GM19467 (cell line): ENCODE measurements around the gene MMP1.
"Not testable (repeated sequence)": the region's sequence is repeated elsewhere in the genome, so short reads cannot be mapped to it uniquely, and the experiment has no call there.

Source experiments
- ATAC-seq: cut with Tn5 transposase; IDR thresholded peaks from one replicate; pipeline ENCODE4 v1.9.1; 2021; ENCODE audit warnings: mild to moderate bottlenecking, moderate library complexity; ENCODE audit not compliant: unreplicated experiment

Gene MMP1

DNA sequence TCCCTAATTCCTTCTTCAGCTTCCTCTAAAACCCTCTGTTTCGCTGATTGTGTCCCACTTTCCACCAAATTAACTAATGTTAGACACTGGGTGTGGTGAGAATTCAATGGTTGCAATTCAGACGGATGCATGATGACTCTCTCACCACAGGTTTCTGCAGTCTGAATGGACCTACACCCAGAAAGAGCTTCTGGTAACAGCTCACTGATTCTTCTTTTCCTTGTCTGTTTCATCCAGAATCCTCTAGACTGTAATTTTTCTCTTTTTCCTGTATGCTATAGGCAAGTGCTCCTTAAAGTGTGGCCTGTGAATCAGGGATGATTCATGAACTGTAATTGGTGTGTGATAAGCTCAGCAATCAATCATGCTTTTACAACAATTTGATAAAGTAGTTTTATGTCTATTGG, 35.6 kb downstream of the MMP1 start:
- no peak for ATAC-seq

DNA sequence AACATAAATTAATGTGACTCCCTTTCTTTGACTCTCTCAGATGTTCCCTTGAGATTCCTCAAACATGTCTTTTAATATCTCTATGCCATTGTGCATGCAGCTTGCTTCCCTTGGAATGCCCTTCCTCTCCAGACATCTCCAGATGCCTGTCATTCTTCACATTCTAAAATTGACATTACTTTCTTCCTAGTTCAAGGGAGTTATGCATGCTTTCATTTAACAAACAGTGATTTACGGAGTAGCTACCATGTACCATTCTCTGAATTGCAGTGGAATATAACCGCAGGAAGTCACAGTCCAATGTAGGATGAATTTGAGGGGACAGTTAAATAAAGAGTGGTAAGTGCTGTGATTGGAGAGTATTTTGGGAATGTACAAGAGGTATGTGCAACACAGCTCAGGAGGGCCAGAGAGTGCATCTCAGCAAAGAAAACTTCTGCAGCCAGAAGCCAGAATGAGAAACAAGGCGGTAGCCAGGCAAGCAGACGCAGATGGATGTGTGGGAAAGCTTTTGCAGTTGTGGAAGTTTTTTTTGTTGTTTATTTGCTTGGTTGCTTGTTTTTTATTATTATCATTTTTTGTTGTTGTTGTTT, 36.2 kb downstream of the MMP1 start:
- no peak for ATAC-seq

DNA sequence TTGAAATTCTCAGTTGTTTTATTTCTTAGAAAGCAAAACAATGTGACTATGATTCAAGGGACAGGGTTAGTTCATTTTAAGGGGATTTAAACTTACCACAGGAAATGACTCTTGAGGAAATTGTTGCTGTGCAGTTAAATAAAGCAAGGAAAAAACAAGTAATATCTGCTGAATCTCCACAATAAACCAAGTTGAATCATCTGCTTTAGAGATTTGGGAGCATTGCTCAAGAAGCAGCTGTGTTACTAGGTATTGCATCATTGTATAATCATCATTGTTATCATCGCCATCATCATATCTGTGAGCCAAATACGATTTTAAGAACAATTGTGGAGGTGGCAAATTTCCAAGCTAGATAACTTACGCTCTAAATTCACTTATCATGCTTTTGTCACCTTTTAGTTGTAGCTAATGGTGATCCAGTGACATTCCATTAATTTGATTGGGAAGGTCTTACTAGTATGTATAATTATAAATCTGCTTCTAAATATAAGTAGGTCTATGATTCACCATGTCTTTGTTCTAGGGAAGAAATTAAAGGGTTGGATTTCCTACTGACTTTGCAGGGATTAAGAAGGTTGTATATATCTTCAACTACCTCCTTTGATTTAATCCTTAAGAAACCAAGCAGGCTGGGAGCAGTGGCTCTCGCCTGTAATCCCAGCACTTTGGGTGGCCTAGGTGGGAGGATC, 37.5 kb downstream of the MMP1 start:
- ATAC-seq, result no peak

DNA sequence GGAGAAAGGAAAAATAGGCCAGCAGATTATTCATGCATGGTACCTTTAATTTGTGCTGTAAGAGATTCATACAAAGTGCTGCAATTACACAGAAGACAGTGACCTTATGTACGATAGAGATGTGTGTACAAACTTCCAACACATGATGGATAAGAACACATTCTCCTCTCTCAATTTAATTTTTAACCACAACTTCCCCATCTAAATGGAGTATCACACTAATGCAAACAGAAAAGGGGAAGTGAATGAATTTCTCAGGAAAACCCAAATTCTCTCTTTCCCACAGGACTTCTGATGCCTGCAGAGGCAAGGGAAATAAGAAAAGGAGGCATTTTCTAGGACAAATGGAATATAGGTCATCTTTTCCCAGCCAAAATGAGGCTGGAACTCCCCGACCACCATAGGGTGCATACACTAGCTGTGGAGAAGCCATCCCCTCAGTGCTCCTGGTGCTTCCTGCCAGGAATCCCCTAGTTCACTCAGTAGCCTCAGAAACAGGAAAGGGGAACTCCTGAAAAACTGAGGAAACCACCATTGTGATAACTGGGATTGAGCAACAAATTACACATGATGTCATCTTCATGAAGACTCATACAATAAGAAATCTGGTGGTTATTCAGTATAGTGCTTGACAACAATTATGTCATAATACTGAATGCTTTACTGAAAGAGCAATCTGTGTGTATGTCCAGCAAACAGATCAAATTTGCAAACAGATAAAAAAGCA, 40.0 kb downstream of the MMP1 start:
- no peak for ATAC-seq

DNA sequence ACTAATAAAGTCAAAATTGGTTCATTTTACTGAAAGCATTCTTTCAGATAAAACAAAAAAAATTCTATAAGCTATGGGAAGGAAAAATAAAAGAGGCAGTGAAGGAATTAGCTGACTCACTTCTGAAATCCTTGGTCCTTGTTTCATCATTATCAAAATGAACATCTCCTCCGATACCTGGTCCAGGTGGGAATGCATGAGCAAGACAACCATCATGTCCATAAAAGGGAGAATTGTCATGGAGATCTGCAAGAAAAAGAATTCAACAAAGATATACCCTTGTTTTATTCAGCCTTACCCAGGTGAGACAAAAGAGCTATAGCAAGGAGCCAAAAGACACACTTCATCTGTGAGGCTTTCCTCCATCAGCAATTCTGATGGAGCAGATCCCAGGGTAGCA, 44.7 kb downstream of the MMP1 start:
- ATAC-seq, result no peak

DNA sequence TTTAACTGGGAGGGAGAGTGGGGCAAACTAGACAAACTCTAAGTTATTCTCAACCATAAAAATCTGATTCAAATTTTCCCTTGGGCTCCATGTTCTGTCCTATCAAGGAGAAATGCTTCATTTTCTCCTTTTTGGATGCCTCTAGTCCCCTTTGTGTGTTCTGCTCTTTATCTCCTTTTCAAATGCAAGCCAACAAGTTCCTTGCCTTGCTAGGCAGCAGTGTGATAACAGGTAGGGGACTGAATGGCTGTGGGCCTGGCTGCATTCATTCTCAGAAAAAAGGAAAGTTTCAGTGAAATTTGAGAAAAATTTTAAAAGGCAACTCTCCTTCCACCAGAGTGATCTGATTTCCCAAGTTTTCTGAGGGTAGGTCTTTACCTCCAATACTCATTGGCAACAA, 46.3 kb downstream of the MMP1 start:
- no peak for ATAC-seq

DNA sequence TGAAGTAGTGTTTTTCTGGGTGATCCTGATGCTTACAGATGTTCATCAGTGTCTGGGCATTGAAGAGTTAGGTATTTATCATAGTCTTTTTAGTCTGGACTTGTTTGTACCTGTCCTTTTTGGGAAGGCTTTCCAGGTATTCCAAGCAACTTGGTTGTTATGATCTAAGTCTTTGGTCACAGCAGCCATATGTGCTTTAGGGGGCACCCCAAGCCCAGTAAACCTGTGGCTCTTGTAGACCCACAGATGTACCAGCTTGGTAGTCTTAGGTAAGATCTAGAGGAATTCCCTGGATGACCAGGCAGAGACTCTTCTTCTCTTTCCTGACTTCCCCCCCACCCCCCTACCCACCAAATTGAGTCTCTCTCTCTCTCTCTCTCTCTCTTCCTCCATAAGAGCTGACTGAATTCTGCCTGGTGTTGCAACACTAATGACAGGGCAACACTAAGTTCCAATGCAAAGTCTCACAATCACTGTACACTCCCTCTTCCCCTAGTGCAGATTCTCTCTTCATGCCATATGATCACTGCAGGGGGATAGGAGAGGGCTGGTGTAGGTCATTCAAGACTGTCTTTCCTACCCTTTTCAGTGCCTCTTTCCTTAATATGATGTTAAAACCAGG, 48.7 kb downstream of the MMP1 start:
- no peak for ATAC-seq

DNA sequence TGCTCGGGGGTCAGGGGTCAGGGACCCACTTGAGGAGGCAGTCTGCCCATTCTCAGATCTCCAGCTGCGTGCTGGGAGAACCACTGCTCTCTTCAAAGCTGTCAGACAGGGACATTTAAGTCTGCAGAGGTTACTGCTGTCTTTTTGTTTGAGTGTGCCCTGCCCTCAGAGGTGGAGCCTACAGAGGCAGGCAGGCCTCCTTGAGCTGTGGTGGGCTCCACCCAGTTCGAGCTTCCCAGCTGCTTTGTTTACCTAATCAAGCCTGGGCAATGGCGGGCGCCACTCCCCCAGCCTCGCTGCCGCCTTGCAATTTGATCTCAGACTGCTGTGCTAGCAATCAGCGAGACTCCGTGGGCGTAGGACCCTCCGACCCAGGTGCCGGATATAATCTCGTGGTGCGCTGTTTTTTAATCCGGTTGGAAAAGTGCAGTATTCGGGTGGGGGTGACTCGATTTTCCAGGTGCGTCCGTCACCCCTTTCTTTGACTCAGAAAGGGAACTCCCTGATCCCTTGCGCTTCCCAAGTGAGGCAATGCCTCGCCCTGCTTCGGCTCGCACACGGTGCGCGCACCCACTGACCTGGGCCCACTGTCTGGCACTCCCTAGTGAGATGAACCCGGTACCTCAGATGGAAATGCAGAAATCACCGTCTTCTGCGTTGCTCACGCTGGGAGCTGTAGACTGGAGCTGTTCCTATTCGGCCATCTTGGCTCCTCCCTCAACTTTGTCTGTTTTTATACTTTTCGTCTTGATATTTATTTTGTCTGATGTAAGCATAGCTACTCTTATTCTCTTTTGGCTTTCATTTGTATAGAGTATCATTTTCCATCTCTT, 51.0 kb downstream of the MMP1 start:
- ATAC-seq, result not testable (repeated sequence)
